Fibroblast of lung (primary cell): Measurements from ENCODE around the gene KRT76. TPM values are rescaled to one million over a fixed set of nuclear protein-coding genes. Genes with fewer than 3 reads are reported as not detected.

Source experiments
- DNase-seq, 2 donors: peaks; one replicate each; pipeline versions ENCODE4 v3.0.0 to v3.0.0-alpha.2; 2010; ENCODE audit warnings: low read depth in 2 of 2
- H2AFZ ChIP-seq: 2 replicates; pipeline ENCODE4 v1.5.1; 2012; ENCODE audit warnings: low read length, control low read depth, inconsistent platforms
- H3K27ac ChIP-seq: 2 replicates; pipeline ENCODE4 v1.5.1; 2011; ENCODE audit warnings: low read length, control low read depth; ENCODE audit not compliant: insufficient read depth
- H3K27me3 ChIP-seq: 2 replicates; pipeline ENCODE4 v1.5.1; 2011; ENCODE audit warnings: mild to moderate bottlenecking, low read length; ENCODE audit not compliant: control insufficient read depth, insufficient read depth
- H3K36me3 ChIP-seq: 2 replicates; pipeline ENCODE4 v1.5.1; 2011; ENCODE audit warnings: low read length; ENCODE audit not compliant: control insufficient read depth, insufficient read depth
- H3K4me1 ChIP-seq: 2 replicates; pipeline ENCODE4 v1.5.1; 2011; ENCODE audit warnings: low read length; ENCODE audit not compliant: control insufficient read depth, insufficient read depth; ENCODE audit errors: extremely low read depth
- H3K4me2 ChIP-seq: 2 replicates; pipeline ENCODE4 v1.5.1; 2011; ENCODE audit warnings: low read length, control low read depth; ENCODE audit not compliant: insufficient read depth; ENCODE audit errors: extremely low read depth
- H3K4me3 ChIP-seq, 4 experiments: fragments of 200-600 bp in 1 of 4; sonication (generic) in 1 of 4; replicated peaks in 1 of 4; 2 replicates each; pipeline ENCODE4 v1.5.1; 2011 to 2016; ENCODE audit warnings: low read length in 4 of 4, low read depth in 3 of 4, mild to moderate bottlenecking in 3 of 4, control low read depth in 2 of 4, inconsistent platforms in 1 of 4, mixed read lengths in 1 of 4; ENCODE audit not compliant: insufficient read depth in 1 of 4; ENCODE audit errors: control extremely low read depth in 1 of 4
- H3K79me2 ChIP-seq: 2 replicates; pipeline ENCODE4 v1.5.1; 2012; ENCODE audit warnings: mild to moderate bottlenecking, low read length, inconsistent platforms; ENCODE audit not compliant: control insufficient read depth, insufficient read depth
- H3K9ac ChIP-seq: 2 replicates; pipeline ENCODE4 v1.5.1; 2011; ENCODE audit warnings: mild to moderate bottlenecking, low read length, control low read depth; ENCODE audit not compliant: insufficient read depth
- H3K9me3 ChIP-seq: 2 replicates; pipeline ENCODE4 v1.5.1; 2012; ENCODE audit warnings: low read depth, low read length; ENCODE audit not compliant: control insufficient read depth, insufficient read depth
- H4K20me1 ChIP-seq: 2 replicates; pipeline ENCODE4 v1.5.1; 2011; ENCODE audit warnings: low read length; ENCODE audit not compliant: control insufficient read depth, insufficient read depth; ENCODE audit errors: extremely low read depth
- CTCF ChIP-seq, 2 donors: IDR thresholded peaks in 1 of 2; conservative IDR thresholded peaks in 1 of 2; 1 replicate in 1 of 2; 2 replicates in 1 of 2; pipeline ENCODE4 v1.5.1; 2011 to 2012; ENCODE audit warnings: low read length in 2 of 2, control low read depth in 1 of 2, inconsistent platforms in 1 of 2, low read depth in 1 of 2, mild to moderate bottlenecking in 1 of 2
- EZH2 ChIP-seq: IDR thresholded peaks from 2 replicates; pipeline ENCODE4 v1.5.1; 2012; ENCODE audit warnings: low read length, control low read depth, mild to moderate bottlenecking; ENCODE audit errors: missing control alignments
- polyA plus RNA-seq, 2 donors: library from polyadenylated mRNA; depleted of rRNA in 1 of 2; stranded (reverse) in 1 of 2; unstranded in 1 of 2; fragments of >200 nt; gene quantifications; 2 replicates each; pipeline ENCODE4 v1.2.1, GENCODE V29; 2011 to 2012; ENCODE audit warnings: missing spikeins in 1 of 2
- total RNA-seq: library from RNA; depleted of rRNA; stranded (reverse); fragments of >200 nt; gene quantifications from 2 replicates; pipeline ENCODE4 v1.2.1, GENCODE V29; 2014

Gene KRT76
- total and polyA plus RNA-seq, 2 donors (not counting 1 experiment from before 2014, with no cell fraction given) = not detected

GRCh38 chr12:52754135-52754534 lies 23.0 kb downstream of the KRT76 start:
- no peaks in the 10 kb centered on the region for H3K79me2 ChIP-seq
- H3K4me2 ChIP-seq = no peak overlapping the region
- no peak overlapping the region for H3K9ac ChIP-seq
- no peak overlapping the region for H2AFZ ChIP-seq
- no peaks in the 10 kb centered on the region for H3K36me3 ChIP-seq
- no peak for TF ChIP-seq EZH2
- no peak for TF ChIP-seq CTCF (conservative IDR thresholded peaks at IDR 0.05 in 1 of 2, IDR thresholded peaks at IDR 0.05 in 1 of 2; ENCODE audit: low read depth in 1 of 2, low read length in 2 of 2)
- no peak for DNase-seq
- no peaks in the 10 kb centered on the region for H3K9me3 ChIP-seq
- H3K4me1 ChIP-seq = no peaks in the 10 kb centered on the region
- H3K4me3 ChIP-seq = no peak overlapping the region
- no peaks in the 10 kb centered on the region for H4K20me1 ChIP-seq
- H3K27me3 ChIP-seq = no peaks in the 10 kb centered on the region
- H3K27ac ChIP-seq = no peak overlapping the region

DNA sequence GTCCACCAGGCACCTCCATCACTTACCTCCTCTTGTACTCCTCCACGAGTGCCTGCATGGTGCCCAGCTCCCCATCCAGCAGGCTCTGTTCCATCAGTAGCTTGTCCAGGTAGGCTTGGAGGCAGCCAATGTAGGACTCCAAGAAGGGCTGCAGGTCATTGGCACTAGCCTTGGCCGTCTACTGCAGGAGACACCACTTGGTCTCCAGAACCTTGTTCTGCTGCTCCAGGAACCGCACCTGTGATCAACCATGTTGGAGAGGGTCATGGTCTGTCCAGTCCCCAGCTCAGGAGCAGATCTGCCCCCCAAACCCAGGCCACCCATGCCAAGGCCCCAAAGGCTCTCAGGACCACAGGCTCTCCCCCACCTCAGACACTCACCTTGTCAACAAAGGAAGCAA lies 23.9 kb downstream of the KRT76 start:
- Histone ChIP-seq H3K9ac (no peak overlapping the region), H3K9me3 (no peaks in the 10 kb centered on the region), H3K4me3 (no peak overlapping the region), H3K27ac (no peak overlapping the region), H3K79me2 (no peaks in the 10 kb centered on the region), H2AFZ (no peak overlapping the region), H3K4me1 (no peaks in the 10 kb centered on the region), H3K27me3 (no peaks in the 10 kb centered on the region), H3K4me2 (no peak overlapping the region), H3K36me3 (no peaks in the 10 kb centered on the region), H4K20me1 (no peaks in the 10 kb centered on the region)
- DNase-seq = no peak
- no peak for TF ChIP-seq EZH2
- no peak for TF ChIP-seq CTCF (conservative IDR thresholded peaks at IDR 0.05 in 1 of 2, IDR thresholded peaks at IDR 0.05 in 1 of 2; ENCODE audit: low read depth in 1 of 2, low read length in 2 of 2)

- Histone ChIP-seq H4K20me1 (no peaks in the 10 kb centered on the region), H3K4me3 (no peak overlapping the region), H3K27me3 (no peaks in the 10 kb centered on the region), H3K27ac (no peak overlapping the region), H2AFZ (no peak overlapping the region), H3K9me3 (no peaks in the 10 kb centered on the region), H3K4me2 (no peak overlapping the region), H3K79me2 (no peaks in the 10 kb centered on the region), H3K36me3 (no peaks in the 10 kb centered on the region), H3K9ac (no peak overlapping the region), H3K4me1 (no peaks in the 10 kb centered on the region)
- TF ChIP-seq CTCF (conservative IDR thresholded peaks at IDR 0.05 in 1 of 2, IDR thresholded peaks at IDR 0.05 in 1 of 2; ENCODE audit: low read depth in 1 of 2, low read length in 2 of 2) (no peak), EZH2 (no peak)
- no peak for DNase-seq
These were observed 24.6 kb downstream of the KRT76 start for GRCh38 chr12:52752516-52752915.
